Measurements from ENCODE around the gene P2RY13. TPM values are rescaled to one million over a fixed set of nuclear protein-coding genes. Genes with fewer than 3 reads are reported as not detected.

The P2RY13 gene
- total RNA-seq, 1 donor from 2014 or later, result 8.2 TPM

GRCh38 chr3:151350656-151351055, 21.3 kb upstream of the P2RY13 start:
- no peak overlapping the region for H3K27ac ChIP-seq

DNA sequence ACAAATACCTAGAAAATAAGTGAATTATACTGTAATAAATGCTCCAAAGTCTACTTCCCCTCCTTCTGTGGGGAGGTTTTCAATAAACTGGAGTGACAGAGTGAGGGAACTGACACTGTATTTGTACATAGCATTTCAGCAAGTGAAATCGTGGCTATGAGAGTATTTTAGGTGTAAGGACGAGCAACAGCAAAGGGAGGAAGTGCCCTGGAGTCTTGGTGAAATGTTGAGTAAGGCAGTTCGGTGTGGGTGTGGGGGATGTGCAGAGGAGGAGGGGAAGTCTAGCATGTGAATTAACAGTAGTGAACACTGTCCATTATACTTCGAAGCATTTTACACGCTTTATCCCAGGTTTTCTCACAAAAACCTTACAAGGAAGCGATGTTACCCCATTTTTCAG, 18.1 kb upstream of the P2RY13 start:
- DNase-seq (no peak), ATAC-seq (peak; percentile 94)
- Histone ChIP-seq H3K4me3 (no peak overlapping the region), H3K36me3 (no peaks in the 10 kb centered on the region), H3K27me3 (no peaks in the 10 kb centered on the region), H3K4me1 (no peaks in the 10 kb centered on the region), H3K9me3 (no peaks in the 10 kb centered on the region), H3K27ac (no peak overlapping the region)
- TF ChIP-seq, protein P1, sequence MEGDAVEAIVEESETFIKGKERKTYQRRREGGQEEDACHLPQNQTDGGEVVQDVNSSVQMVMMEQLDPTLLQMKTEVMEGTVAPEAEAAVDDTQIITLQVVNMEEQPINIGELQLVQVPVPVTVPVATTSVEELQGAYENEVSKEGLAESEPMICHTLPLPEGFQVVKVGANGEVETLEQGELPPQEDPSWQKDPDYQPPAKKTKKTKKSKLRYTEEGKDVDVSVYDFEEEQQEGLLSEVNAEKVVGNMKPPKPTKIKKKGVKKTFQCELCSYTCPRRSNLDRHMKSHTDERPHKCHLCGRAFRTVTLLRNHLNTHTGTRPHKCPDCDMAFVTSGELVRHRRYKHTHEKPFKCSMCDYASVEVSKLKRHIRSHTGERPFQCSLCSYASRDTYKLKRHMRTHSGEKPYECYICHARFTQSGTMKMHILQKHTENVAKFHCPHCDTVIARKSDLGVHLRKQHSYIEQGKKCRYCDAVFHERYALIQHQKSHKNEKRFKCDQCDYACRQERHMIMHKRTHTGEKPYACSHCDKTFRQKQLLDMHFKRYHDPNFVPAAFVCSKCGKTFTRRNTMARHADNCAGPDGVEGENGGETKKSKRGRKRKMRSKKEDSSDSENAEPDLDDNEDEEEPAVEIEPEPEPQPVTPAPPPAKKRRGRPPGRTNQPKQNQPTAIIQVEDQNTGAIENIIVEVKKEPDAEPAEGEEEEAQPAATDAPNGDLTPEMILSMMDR (IDR thresholded peaks at IDR 0.05), result no peak
- intact Hi-C loops (cut with DNase I), result no loop called here

More at GRCh38 chr3:151350656-151351055, 21.3 kb upstream of the P2RY13 start:
- no peak for DNase-seq
- ATAC-seq, result no peak
- no peaks in the 10 kb centered on the region for H3K9me3 ChIP-seq
- intact Hi-C loops (cut with DNase I), result no loop called here
- TF ChIP-seq, protein P1 (IDR thresholded peaks at IDR 0.05), result no peak
- no peaks in the 10 kb centered on the region for H3K27me3 ChIP-seq
- H3K4me1 ChIP-seq, result no peaks in the 10 kb centered on the region
- H3K36me3 ChIP-seq, result no peaks in the 10 kb centered on the region
- H3K4me3 ChIP-seq, result no peak overlapping the region

GRCh38 chr3:151346292-151346691, 16.9 kb upstream of the P2RY13 start:
- TF ChIP-seq, protein P1 (IDR thresholded peaks at IDR 0.05), result no peak
- no peaks in the 10 kb centered on the region for H3K27me3 ChIP-seq
- DNase-seq, result no peak
- H3K27ac ChIP-seq, result peak overlapping the region; percentile 38
- no peaks in the 10 kb centered on the region for H3K4me1 ChIP-seq
- no peaks in the 10 kb centered on the region for H3K9me3 ChIP-seq
- H3K4me3 ChIP-seq, result peak overlapping the region; percentile 11
- H3K36me3 ChIP-seq, result no peaks in the 10 kb centered on the region
- intact Hi-C loops (cut with DNase I), result no loop called here
- ATAC-seq, result peak; percentile 75

- Histone ChIP-seq H3K36me3 (no peaks in the 10 kb centered on the region), H3K4me3 (peak overlapping the region; percentile 11), H3K27me3 (no peaks in the 10 kb centered on the region), H3K27ac (peak overlapping the region; percentile 38), H3K9me3 (no peaks in the 10 kb centered on the region), H3K4me1 (no peaks in the 10 kb centered on the region)
- intact Hi-C loops (cut with DNase I), result no loop called here
- ATAC-seq (peak; percentile 54), DNase-seq (no peak)
- TF ChIP-seq, protein P1 (IDR thresholded peaks at IDR 0.05), result no peak
These were observed 16.5 kb upstream of the P2RY13 start for GRCh38 chr3:151345859-151346258.

- Histone ChIP-seq H3K36me3 (no peaks in the 10 kb centered on the region), H3K9me3 (no peaks in the 10 kb centered on the region), H3K27me3 (no peaks in the 10 kb centered on the region), H3K27ac (no peak overlapping the region), H3K4me3 (no peak overlapping the region), H3K4me1 (peaks cover 4% of the 10 kb centered on the region)
- TF ChIP-seq, protein P1 (IDR thresholded peaks at IDR 0.05), result no peak
- DNase-seq (no peak), ATAC-seq (peak; percentile 33)
- intact Hi-C loops (cut with DNase I), result no loop called here
These were observed 2.3 kb upstream of the P2RY13 start for GRCh38 chr3:151331696-151332095.

DNA sequence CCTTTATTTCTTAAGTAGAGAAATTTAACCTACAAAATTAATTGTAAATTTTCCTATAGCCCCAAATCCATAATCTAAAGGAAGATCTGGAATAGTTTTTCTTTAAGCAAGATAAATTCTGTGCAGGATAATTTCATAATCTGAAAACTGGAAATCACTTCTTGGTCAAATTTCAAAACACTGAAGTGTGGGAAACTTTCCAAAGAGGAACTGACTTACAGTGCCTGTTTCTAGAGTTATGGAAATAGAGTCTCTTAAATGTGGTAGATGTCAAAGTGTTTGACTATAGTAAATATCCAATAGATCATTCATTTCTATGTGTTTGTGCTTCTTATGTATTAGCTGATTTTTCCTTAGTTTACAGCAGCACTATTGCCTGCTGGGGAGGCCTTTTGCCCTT, 1.6 kb upstream of the P2RY13 start:
- Histone ChIP-seq H3K4me3 (no peak overlapping the region), H3K9me3 (no peaks in the 10 kb centered on the region), H3K4me1 (peaks cover 4% of the 10 kb centered on the region), H3K27ac (no peak overlapping the region), H3K36me3 (no peaks in the 10 kb centered on the region), H3K27me3 (no peaks in the 10 kb centered on the region)
- intact Hi-C loops (cut with DNase I), result no loop called here
- ATAC-seq (peak; percentile 43), DNase-seq (no peak)
- TF ChIP-seq, protein P1 (IDR thresholded peaks at IDR 0.05), result no peak

Data from upper lobe of right lung (tissue), 1 donor.